ENCODE results near the gene ARFGAP3.

DNA sequence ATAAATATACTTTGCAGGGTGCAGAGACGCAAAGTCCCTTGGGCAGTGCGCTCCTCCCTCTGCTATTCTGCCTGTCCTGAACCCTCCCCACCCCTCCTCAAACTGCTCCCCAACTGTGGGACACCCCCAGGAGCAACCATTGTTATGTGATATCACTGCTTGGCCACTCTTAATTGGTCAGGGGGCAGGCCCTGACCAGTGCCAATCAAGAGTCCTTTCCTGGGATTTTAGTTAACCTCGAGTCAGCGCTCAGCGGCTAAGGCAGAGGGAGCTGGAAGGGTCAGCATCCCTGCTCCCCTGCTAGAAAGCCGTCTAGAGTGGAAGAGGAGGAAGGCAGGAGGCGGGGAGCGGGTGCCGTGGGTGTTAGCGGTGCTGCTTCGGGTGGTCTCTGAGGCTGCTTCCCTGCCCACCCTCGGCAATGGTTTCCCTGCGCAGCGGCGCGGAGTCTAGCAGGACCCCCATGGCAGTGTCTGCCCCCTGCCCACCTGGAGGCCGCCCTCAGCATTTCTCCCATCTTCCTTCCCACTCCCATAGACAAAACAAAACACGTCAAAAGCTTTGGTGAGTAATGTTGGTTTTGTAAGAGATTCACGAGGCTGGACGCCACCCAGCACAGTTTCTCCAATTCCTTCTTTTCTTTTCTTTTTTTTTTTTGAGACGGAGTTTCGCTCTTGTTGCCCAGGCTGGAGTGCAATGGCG is 98.0 kb downstream of the ARFGAP3 start:
- TF ChIP-seq CTCF (IDR thresholded peaks at IDR 0.05; ENCODE audit: insufficient read depth, low read depth, low read length) (no peak), EZH2 (IDR thresholded peaks at IDR 0.05; ENCODE audit: insufficient read depth, low read length) (no peak)
